GM21619 (cell line): ENCODE results near the gene GREM1.

ENCODE experiments used
- ATAC-seq: cut with Tn5 transposase; IDR thresholded peaks from one replicate; pipeline ENCODE4 v1.9.1; 2021; ENCODE audit not compliant: unreplicated experiment

Gene GREM1

DNA sequence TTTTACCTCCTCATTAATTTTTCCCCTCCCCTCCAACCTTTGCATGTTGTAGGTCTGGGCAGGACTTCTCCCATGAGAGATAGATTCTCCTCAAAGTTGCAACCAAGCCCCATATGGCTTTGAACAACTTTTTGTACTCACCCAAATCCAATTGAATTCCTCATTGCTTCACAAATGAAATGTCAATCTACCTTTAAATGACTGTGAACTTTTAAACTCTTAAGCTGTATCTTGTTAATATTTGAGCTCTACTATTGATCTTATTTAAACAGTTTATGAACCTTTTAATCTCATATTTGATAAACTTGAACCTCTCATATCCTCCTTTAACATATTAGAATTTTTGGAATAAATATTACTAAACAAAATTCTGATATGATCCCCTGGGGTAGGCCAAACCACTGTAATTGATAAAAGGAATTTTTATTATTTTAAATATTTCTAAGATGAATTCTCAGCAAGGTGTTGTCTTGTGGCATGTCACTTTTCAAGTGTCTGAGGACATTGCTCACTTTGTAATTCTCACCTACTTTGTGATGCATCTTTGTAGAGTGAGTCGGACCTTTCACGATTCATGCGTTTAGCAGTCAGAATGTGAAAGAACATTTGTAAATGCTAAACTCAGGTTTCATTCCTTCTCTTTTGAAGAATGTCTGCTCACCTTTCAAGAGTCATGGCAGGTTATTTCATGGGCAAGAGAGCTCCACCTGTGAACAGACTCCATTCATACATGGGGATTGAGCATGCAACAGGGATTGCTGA lies 23.4 kb upstream of the GREM1 start:
- ATAC-seq: no peak

DNA sequence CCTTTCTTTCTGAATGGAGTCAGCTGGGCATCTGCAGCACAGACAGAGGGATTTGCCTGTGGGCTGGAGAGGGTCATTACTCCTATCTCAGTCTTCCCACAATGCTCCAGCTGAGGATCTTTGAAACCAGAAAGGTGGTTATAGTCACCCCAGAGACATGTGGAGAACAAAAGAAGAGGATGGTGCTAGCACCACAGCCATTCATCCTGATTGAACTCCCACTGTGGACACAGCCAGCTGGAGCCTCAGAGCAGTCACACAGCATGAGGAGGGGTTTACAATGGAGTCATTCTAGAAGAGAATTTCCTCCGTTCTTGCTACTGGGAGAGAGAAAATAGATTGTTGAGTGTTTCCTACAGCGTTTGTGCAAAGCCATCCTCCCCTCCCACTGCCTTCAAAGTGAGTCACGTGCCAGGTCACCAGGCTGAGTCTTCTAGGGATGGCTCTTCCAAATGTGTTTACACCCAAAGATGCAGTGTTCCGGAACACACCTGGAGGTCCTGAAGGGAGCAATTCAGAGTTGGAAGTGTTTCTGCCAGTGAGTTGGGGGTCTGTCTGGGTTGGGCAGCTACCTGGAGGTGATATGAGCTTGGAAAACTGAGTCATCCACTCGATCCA lies 18.9 kb upstream of the GREM1 start:
- ATAC-seq: no peak

DNA sequence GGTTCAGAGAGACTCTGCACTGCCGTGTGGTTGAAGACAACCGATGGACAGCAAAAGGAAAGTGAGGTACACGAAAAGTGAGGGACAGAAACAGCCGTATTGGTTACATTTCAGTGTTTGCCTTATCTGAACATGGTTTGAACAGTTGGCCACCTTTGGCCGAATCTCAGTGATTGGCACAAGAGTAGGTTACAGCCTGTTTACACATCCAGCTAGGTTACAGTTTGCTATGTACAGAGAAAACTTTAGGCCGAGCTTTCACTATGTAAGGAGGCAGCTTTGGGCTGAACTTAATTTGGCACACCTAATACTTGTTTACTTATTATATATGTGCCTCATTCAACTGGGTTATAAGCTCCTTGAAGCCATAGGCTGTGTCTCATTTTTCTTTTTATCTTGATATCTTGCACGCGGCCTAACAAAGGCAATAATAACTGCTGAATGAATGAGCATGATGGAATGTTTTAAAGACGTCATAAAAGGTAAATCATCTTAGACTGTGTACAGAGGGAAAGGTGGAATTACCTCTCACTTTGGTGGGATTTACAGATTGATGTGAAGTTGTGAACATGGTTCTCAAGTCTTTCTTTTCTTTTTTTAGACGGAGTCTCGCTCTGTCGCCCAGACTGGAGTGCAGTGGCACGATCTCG lies 17.2 kb upstream of the GREM1 start:
- ATAC-seq: no peak

DNA sequence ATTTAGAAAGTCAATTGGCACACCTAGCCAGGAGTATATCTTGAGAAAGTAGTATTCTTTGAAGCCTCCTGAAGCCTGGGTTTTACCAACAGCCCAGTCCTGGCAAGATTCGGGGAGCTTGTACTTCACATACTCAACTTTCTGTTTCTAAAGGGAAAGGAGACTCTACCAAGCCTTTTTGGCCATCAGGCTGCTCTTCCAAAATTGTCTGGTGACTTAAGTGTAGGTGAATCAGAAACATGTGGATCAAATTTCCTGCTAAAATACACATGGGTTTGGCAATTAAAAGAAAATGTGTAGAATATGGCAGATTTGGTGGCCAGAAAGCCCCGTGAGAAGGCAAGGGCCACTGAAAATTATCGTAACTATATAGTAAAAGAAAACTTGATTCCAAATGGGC lies 15.9 kb upstream of the GREM1 start:
- ATAC-seq: no peak

DNA sequence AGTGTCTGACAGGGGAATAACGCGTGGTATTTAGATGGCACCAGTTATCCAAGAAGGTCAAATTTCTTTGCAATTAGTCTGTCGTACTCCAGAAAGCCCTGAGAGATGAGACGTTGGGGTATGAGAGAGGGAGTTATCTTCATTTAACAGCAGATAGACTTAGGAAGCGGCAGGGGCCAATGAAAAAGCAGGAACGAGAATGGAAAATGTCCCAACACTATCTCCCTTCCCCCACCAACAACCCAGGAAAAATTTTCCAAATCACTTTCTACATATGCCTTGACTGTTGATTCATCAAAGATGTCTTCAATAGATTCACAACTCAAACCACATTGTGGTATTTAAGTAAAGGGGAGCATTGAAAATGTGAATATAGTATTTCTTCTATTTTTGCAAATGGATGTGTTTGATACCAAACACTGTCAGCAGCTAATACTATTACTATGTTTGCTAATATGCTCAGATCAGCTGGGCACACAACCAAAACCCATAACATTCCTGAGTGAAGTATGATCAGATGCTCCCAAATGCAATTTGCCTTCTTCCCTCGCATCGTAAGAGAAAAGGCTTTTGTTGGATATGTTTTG lies 13.3 kb upstream of the GREM1 start:
- ATAC-seq: no peak

DNA sequence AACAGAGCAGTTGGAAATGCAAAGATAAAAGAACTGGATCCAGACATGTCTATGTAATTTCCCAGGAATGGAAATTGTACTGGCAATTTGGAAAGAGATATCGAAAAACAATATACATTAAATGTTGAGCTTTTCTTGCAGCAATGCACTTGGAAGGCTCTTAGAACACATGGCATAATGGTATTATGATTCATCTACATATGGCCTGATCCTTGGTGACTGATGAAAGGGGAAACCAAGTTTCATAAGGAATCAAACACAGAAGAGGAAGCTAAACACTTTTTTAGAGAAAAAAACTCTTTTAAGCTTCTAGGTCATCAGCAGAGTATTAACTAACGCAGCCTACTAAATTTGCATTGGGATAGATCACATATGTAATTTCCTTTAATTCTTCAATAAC lies 12.4 kb upstream of the GREM1 start:
- no peak for ATAC-seq

DNA sequence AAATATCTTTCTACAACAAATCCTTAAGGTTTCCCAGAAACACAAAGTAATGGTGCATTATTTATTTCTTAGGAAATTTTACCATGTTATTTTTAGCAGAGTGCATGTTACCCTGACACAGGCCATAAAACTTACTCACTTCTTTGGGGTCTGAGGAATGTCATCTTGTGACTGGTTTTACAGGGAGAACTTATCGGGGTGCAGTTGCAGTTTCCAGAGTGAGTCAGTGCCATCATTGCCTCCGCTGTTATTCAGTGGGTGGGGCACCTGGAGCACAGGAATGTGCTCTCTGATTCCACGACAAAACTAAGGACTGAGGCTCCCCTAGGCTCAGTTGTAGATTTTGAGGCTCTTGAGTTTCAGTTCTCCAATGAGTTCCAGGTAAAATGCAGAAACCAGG lies 11.1 kb upstream of the GREM1 start:
- ATAC-seq: no peak

DNA sequence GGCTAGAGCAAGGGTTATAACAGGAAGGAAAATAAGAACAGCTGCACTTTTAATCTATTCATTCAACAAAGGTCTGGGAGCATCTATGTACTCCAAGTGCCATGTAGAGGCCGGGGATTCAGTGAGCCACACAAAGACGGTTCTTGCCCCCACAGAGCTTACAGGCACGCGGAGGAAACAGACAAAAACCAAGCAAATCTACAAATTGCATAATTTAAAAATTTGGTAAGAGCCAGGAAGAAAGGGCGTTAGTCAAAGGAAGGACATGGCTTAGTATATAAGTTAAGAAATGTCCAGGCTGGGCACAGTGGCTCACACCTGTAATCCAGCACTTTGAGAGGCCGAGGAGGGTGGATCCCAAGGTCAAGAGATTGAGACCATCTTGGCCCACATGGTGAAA lies 10.4 kb upstream of the GREM1 start:
- no peak for ATAC-seq

DNA sequence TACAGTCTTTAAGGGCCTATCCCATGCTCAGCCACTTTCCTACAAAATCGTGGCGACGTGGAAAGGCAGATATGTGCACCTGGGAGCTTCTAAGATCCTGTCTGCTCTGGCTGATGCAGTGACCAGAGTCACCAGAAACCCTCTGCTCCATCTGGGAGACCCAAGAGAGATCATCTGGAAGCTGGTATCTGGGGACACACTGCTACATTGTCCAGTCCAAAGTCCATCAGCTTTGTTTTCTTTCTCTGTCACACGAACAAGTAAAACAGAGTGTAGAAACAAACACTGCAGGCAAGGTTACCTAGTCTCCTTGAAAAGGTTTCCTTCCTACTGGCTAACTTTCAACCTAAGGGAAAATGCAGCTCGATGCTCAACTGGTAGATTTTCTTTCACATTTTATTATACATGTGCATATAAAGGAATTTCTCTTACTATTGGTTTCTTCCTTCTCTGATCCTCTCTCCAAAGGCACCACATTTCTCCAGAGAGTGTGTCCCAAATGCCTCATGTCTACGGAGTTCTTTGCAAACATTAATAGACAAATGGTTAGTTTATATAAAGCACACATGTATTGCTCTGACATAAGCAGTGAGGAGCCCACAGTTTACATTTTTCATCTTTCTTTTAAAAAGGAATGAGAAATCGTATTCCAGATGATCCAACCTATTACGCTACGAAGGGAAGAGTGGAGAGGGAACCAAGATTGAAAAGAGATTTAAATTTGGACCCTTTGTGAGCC lies 8.3 kb upstream of the GREM1 start:
- ATAC-seq: no peak

DNA sequence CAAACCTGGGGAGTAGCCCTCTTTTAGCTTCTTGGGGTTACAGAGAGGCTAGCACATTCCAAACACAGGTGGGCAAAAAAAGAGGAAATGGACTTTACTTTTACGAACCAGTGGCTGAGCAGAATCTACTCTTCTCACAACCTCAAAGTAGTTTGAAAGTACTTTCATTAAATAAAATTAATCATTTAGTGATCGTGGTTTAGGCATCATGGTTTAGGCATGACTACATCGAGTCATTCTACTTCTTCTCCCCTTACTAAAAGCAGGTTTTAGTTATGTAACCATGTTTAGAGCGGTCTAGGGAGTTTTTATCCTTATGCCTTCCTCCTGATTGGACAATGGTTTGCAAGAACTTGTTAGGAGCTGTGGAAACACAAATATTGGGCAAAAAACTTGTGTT lies 2.5 kb upstream of the GREM1 start:
- ATAC-seq: peak; percentile 53

DNA sequence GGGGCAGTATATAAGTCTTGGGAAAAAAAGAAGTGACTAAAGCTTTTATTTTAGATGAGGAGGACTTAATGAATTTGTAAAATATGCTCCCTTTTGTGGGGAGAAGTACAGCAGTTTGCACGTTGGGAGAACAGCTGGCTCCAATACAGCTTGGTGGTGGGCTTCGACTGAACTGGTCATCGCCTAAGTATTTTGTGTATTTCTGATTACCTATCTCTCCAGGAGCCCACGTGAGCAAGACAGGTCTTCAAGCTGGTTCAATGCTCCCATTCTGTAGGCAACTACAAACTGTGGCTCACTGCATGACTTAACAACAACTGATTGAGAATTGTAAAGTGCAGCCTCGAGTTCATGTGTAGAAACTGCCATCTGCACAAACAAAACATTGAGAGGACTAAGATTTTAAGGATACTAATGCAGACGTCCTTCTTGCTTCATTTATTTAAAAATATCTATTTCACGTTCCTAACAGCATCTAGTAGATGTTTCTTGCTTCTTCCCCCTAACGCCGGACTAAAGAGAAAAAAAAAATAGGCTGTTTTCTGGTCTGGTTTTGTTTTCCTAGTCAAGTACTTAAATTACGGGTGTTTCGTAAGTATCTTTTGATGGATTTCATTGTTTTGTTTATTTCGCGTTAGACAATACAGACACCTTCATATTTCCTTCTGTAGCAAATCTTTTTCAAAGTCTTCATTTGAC lies 1.4 kb upstream of the GREM1 start:
- ATAC-seq: no peak

DNA sequence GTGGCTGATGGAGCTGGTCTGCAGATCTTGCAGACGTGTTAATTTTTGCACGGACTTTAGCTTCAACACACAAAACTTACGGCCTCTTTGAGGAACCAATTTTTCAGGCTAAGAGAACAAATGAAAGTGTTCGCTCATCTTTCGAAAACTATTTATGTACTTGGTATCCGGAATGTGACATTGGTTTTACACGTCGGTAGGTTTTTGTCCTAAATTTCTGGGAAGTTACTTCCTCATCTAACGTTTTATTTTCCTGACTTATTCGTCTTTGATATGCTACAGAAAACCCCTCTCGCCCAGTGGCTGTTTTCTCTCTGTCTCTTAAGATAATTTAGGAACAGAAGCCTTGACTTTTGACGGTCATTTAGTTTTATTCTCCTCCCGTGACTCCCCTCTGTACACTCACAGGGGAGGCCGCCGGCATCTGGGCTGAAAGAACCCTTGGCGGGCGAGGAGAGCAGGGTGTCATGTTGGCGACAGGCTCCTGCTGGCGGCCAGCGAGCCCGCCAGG lies 834 bp upstream of the GREM1 start:
- no peak for ATAC-seq

DNA sequence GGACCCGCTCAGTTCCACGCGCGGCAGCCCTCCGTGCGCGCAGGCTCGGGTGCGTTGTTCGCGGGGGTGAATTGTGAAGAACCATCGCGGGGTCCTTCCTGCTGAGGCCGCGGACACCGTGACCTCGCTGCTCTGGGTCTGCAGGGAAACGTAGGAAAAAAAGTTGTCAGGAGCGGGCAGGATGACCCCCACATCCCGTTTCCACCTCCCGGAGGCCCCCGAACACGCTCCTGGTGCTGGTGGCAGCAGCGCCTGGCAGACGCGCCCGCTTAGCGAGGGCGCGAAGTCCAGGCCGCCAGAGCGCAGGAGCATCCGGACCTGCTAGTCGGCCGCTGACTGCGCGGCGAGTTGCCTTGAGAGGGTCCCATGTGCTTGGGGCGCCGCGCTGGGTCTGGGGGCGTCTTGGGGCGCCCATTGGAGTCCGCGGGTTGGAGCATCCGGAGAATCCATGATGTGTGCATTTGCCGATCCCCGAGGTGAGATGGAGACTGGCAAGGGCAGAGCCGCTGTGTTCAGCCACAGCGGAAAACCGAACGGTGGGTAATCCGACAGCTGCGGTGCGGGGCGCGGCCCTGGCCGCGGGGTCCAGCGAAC lies 520 bp downstream of the GREM1 start:
- ATAC-seq: no peak

DNA sequence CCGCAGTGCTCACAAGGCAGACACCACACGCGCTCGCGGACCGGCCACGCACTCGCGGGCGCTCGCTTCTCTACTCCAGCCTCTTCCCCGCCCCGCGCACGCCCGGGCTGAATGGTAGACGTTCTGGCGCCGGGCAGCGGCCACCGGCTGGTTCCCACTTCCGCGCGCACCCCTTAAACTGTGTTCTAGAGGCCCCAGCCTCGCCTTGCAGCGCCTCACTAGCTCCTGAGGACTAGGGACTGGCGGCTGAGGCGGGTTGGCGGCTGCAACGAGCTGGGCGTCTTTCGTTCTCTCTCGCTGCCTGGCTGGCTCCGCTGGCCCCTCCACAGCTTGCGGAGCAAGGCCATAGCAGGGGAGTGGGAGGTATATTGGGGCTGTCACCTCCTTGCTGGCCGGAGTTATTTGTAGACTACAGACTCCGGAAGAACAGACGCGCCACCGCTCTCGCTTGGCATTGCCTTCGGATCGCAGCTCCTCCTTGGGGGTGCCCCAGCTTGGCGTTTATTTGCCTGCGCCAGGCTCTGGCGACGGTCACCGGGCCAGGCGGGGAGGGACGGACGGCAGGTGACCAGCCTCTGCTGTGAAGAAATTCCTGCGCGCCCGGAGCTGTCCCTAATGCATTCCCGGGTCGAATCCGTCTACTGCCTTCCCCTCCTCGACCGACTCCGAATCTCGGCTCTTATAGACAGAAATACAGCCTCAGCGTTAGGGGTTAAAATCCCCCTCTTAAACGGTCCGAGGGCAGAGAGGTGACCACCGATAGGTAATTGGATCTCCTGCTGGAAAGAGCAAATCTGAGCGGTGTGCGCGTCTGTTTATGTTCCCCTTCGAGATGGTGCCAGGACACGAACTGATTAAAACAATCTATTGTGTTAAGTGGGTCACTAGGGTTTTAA lies 1.3 kb downstream of the GREM1 start:
- ATAC-seq: no peak

DNA sequence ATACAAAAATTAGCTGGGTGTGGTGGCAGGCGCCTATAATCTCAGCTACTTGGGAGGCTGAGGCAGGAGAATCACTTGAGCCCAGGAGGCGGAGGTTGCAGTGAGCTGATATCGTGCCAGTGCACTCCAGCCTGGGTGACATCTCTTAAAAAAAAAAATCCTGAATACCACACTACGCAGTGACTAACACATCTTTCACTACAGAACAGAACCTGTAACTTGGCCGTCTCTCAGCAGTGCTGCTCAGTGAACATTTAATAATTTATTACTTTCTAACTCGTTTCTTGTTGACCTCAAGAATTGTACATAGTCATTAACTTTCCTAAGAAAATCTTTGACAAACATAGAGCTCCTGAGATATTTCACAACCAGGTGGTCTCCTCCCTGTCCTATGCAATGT lies 3.8 kb downstream of the GREM1 start:
- no peak for ATAC-seq

DNA sequence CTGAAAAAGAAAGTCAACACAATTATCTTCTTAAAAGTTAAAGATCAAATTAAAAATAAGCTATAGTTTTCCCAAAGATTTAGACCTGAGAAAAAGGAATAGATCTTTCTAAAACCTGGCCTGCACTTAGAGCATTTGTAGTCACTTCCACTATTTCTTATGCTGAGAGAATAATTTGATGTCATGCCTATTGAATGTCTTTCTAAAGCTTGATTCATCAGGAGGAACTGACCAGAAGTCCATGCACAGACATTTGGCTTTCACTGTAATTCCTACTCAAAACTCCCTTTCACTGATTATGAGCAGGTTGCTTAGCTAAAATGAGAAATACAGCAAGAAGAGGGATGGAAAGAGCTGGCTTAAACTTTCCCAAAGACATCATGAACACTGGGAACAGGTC lies 4.3 kb downstream of the GREM1 start:
- no peak for ATAC-seq

DNA sequence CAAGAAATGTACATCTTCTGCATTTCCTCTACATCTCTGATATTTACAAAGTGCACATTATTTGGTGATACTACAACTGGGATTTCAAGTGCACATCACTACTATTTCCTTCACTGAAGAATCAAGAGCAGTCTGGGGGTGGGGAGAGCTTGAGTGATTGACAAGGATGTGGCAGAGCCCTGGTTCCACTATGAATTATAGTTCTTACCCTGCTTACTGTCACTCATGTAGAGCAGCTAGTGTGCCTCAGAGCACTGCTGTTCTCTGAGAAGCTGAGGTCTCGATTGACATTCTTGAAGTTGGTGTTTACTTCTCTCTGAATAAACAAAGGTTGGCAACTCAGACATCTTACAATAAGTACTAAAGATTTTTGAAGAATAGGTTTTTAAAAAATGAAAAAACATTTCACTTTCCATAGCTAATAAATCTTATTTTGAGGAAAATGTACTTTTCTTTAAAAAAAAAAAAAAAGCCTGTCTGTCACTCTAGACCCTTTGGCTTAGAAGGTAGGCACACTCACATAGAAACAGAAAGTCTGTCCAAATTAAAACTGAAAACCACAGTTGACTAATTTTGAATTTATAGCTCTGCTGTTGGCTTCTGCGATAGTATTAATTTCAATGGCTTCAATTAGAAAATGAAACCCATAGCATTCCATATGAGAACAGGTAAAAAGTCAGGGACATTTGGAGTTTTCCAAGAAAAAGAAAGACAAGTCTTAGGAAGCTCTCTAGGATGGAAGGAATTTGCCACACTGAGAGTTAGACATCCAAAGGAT lies 5.6 kb downstream of the GREM1 start:
- peak; percentile 95 for ATAC-seq

DNA sequence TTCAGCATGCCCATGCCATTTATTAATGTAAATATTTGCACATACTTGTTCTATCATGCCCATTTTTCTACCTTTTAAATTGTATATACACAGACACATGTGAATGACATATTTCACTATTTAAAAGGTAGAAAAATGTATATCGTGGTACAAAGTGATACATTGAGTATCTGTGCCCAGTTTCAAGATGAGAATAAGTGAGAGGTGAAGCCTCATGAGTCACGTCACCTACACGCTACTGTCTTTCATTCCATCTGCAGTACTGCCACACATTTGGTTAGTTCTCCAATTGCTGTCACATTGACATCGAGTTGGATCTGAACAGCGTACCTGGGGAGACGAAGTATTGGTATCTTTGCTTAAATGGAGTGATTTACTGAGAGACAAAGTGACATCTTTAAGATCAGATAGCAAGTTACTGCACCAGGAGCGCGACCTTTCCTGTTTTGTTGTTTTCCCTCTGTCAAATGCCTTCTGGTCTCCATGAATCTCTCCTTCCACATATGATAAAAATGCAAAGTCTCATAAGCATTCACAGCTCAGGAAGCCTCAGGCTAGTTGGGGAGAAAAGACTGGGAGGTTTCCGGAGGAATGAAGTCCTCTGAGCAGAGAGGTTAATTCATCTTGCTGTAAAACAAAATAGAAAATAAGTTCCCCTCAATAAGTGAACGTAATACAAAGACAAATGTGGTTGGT lies 12.0 kb downstream of the GREM1 start:
- ATAC-seq: no peak
